Naive thymus-derived CD4-positive, alpha-beta T cell (primary cell): ENCODE results near the gene DNAJC4. TPM values are rescaled to one million over a fixed set of nuclear protein-coding genes. Genes with fewer than 3 reads are reported as not detected.

ENCODE experiments used
- ATAC-seq: fragments of 150-1000 bp; cut with Tn5 transposase; 2 replicates; pipeline ENCODE4 v1.10.0; 2021; ENCODE audit warnings: mild to moderate bottlenecking, moderate library complexity
- CTCF ChIA-PET: fragments of 350-600 bp; sonication (Branson Sonifier 250); formaldehyde crosslinking; loops from one replicate; lab custom pipeline; 2021; ENCODE audit warnings: antibody characterized with exemption; lab: Charles Lee
- POLR2A ChIA-PET: fragments of 350-600 bp; sonication (Branson Sonifier 250); formaldehyde crosslinking; loops from one replicate; lab custom pipeline; 2021; ENCODE audit warnings: antibody characterized with exemption, inconsistent platforms; lab: Charles Lee
- DNase-seq, 9 donors: peaks; one replicate each; pipeline versions ENCODE4 v3.0.0 to v3.0.0-alpha.2; 2020 to 2022; ENCODE audit warnings: mixed read lengths in 1 of 9
- H3K27ac ChIP-seq: one replicate; pipeline ENCODE4 v1.7.0; 2013; ENCODE audit warnings: mild to moderate bottlenecking, low read depth, low read length, moderate library complexity
- H3K27me3 ChIP-seq, 2 donors: one replicate each; pipeline ENCODE4 v1.7.0; 2013; ENCODE audit warnings: low read length in 2 of 2, mild to moderate bottlenecking in 2 of 2, moderate library complexity in 2 of 2; ENCODE audit not compliant: control insufficient read depth in 2 of 2, insufficient read depth in 2 of 2
- H3K36me3 ChIP-seq, 3 experiments: 1 replicate in 2 of 3; 2 replicates in 1 of 3; pipeline ENCODE4 v1.7.0; 2013; ENCODE audit warnings: low read length in 3 of 3, mild to moderate bottlenecking in 3 of 3, moderate library complexity in 1 of 3; ENCODE audit not compliant: insufficient read depth in 3 of 3, control insufficient read depth in 2 of 3
- H3K4me1 ChIP-seq, 2 donors: one replicate each; pipeline ENCODE4 v1.7.0; 2013; ENCODE audit warnings: low read length in 2 of 2, mild to moderate bottlenecking in 2 of 2, moderate library complexity in 1 of 2; ENCODE audit not compliant: control insufficient read depth in 2 of 2, insufficient read depth in 2 of 2
- H3K4me3 ChIP-seq: 2 replicates; pipeline ENCODE4 v1.7.0; 2013; ENCODE audit warnings: mild to moderate bottlenecking, low read length
- H3K9me3 ChIP-seq, 3 experiments: 1 replicate in 2 of 3; 2 replicates in 1 of 3; pipeline ENCODE4 v1.7.0; 2013; ENCODE audit warnings: low read length in 3 of 3; ENCODE audit not compliant: control insufficient read depth in 2 of 3
- H3K27ac Mint-ChIP-seq, 9 donors: one replicate each; pipeline ENCODE4 v1.8.0; 2020 to 2022; ENCODE audit warnings: mixed read lengths in 9 of 9, mild to moderate bottlenecking in 8 of 9, moderate library complexity in 5 of 9, inconsistent platforms in 2 of 9
- H3K27me3 Mint-ChIP-seq, 5 donors: one replicate each; pipeline ENCODE4 v1.8.0; 2021 to 2022; ENCODE audit warnings: mixed read lengths in 5 of 5, mild to moderate bottlenecking in 1 of 5
- H3K36me3 Mint-ChIP-seq, 5 donors: one replicate each; pipeline ENCODE4 v1.8.0; 2020 to 2022; ENCODE audit warnings: mixed read lengths in 5 of 5, mild to moderate bottlenecking in 3 of 5, inconsistent platforms in 1 of 5
- H3K4me1 Mint-ChIP-seq, 7 donors: one replicate each; pipeline ENCODE4 v1.8.0; 2020 to 2022; ENCODE audit warnings: mixed read lengths in 7 of 7, mild to moderate bottlenecking in 3 of 7, inconsistent platforms in 1 of 7
- H3K4me3 Mint-ChIP-seq, 10 donors: one replicate each; pipeline ENCODE4 v1.8.0; 2020 to 2022; ENCODE audit warnings: mild to moderate bottlenecking in 10 of 10, mixed read lengths in 10 of 10, moderate library complexity in 6 of 10, inconsistent platforms in 2 of 10
- H3K9me3 Mint-ChIP-seq, 11 donors: one replicate each; pipeline ENCODE4 v1.8.0; 2020 to 2022; ENCODE audit warnings: mixed read lengths in 11 of 11, mild to moderate bottlenecking in 4 of 11, inconsistent platforms in 1 of 11, moderate library complexity in 1 of 11
- intact Hi-C, 2 donors: fragments of 100-400 bp; cut with micrococcal nuclease; formaldehyde crosslinking; loops; one replicate each; pipeline ENCODE4 v1.15.1; 2023
- polyA plus RNA-seq, 2 donors: library from polyadenylated mRNA; unstranded; fragments of 300-500 nt; fragmentation: Illumina TruSeq; gene quantifications; one replicate each; pipeline ENCODE4 v1.2.3, GENCODE V29; 2021
- total RNA-seq, 6 experiments: library from RNA in 5 of 6; stranded (reverse) in 5 of 6; gene quantifications; 1 replicate in 5 of 6; 2 replicates in 1 of 6; pipeline ENCODE4 v1.2.3 and lab custom pipeline; 2021 to 2026

DNAJC4 gene
- total and polyA plus RNA-seq, 7 experiments from 2014 or later = 24.3 to 61.7 (median 39.9) TPM

- intact Hi-C loops = no loop called here
- peaks cover 23 to 69% (median 50%) of the 10 kb centered on the region in 7 donors for H3K4me1 Mint-ChIP-seq
- DNase-seq (no peak), ATAC-seq (no peak)
- H3K9me3 Mint-ChIP-seq = no peaks in the 10 kb centered on the region
- no peaks in the 10 kb centered on the region for H3K27me3 Mint-ChIP-seq
- Histone ChIP-seq H3K9me3 (no peaks in the 10 kb centered on the region), H3K36me3 (peaks cover 0 to 3% (median 0%) of the 10 kb centered on the region in 3 experiments), H3K4me3 (no peak overlapping the region), H3K4me1 (peaks cover 26 to 37% of the 10 kb centered on the region in 2 donors), H3K27ac (peak overlapping the region; percentile 47), H3K27me3 (no peaks in the 10 kb centered on the region)
- peak overlapping the region; percentile 61 to 96 (median 84) for H3K27ac Mint-ChIP-seq
- peak overlapping the region; percentile 20 to 96 (median 89) for H3K4me3 Mint-ChIP-seq
- POLR2A ChIA-PET = interaction anchor here (0.6 to 8.3 kb wide), 13 partner anchors 9 to 1419 kb away, joined by 3 to 94 read pairs (median 5); partner anchors contain the start of genes FERMT3, FKBP2 and PLCB3
- peaks cover 0 to 7% (median 0%) of the 10 kb centered on the region in 5 donors for H3K36me3 Mint-ChIP-seq
- CTCF ChIA-PET = interaction anchor here (0.6 to 2.0 kb wide), 4 partner anchors 9 to 69 kb away, joined by 3 to 6 read pairs (median 6); partner anchors contain the start of genes CATSPERZ and FKBP2
Measured at GRCh38 chr11:64232182-64232966, 2.0 kb downstream of the DNAJC4 start.

DNA sequence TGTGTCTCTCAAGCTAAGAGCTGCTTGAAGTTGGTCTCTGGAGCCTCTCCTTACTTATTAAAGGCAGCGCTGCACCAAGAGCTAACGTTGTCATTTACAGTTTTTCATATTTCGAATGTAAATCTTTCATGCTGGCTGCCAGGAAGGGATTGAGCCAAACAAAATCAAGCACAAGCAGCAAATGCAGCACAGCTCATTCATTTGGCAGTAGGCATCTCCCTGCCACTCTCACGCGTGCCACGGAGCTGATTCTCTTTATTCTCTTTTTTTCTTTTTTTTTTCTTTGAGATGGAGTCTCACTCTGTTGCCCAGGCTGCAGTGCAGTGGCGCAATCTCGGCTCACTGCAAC, 2.6 kb downstream of the DNAJC4 start:
- Mint-ChIP-seq H3K27ac (peak overlapping the region; percentile 61 to 96 (median 83)), H3K4me1 (peaks cover 22 to 63% (median 46%) of the 10 kb centered on the region in 7 donors), H3K27me3 (no peaks in the 10 kb centered on the region), H3K9me3 (no peaks in the 10 kb centered on the region), H3K4me3 (peak overlapping the region; percentile 71 to 90 (median 83)), H3K36me3 (peaks cover 0 to 7% (median 0%) of the 10 kb centered on the region in 5 donors)
- Histone ChIP-seq H3K4me3 (no peak overlapping the region), H3K27me3 (no peaks in the 10 kb centered on the region), H3K4me1 (peaks cover 23 to 34% of the 10 kb centered on the region in 2 donors), H3K27ac (peak overlapping the region; percentile 47), H3K9me3 (no peaks in the 10 kb centered on the region), H3K36me3 (peaks cover 0 to 9% (median 4%) of the 10 kb centered on the region in 3 experiments)
- POLR2A ChIA-PET = interaction anchor here (0.6 to 8.3 kb wide), 12 partner anchors 9 to 1419 kb away, joined by 3 to 94 read pairs (median 4); partner anchors contain the start of genes FERMT3, FKBP2 and PLCB3
- no peak for DNase-seq
- intact Hi-C loops = no loop called here
- CTCF ChIA-PET = interaction anchor here (0.6 to 2.0 kb wide), 4 partner anchors 8 to 68 kb away, joined by 3 to 6 read pairs (median 6); partner anchors contain the start of genes CATSPERZ and FKBP2
- no peak for ATAC-seq

- H3K27ac ChIP-seq = peak within 1 kb of the TSS; percentile 76
- H3K27me3 Mint-ChIP-seq = no peaks in the 10 kb centered on the region
- intact Hi-C loops = loop anchor here in 1 of 2 donors (1.0 kb wide), 1 partner anchor 8 kb away; the partner anchor contains the start of genes NUDT22 and TRPT1
Measured at GRCh38 chr11:64233913-64234586, 3.7 kb downstream of the DNAJC4 start, which contains the start of gene VEGFB. VEGFB (plus strand) TSS chr11:64234584; CDS start chr11:64234834, 250 bp downstream.

GRCh38 chr11:64234647-64235379, 4.5 kb downstream of the DNAJC4 start:
- DNase-seq = peak; percentile 43 to 70 (median 55)
- Histone ChIP-seq H3K27ac (peak overlapping the region; percentile 71), H3K27me3 (no peaks in the 10 kb centered on the region), H3K4me1 (peaks cover 15 to 27% of the 10 kb centered on the region in 2 donors), H3K4me3 (peak overlapping the region; percentile 56), H3K36me3 (peaks cover 0 to 19% (median 6%) of the 10 kb centered on the region in 3 experiments), H3K9me3 (no peaks in the 10 kb centered on the region)
- Mint-ChIP-seq H3K4me3 (peak overlapping the region; percentile 65 to 90 (median 81)), H3K4me1 (peaks cover 13 to 45% (median 37%) of the 10 kb centered on the region in 7 donors), H3K36me3 (peaks cover 0 to 7% (median 0%) of the 10 kb centered on the region in 5 donors), H3K27ac (peak overlapping the region in 8 of 9 donors; percentile 48 to 89 (median 83)), H3K27me3 (no peaks in the 10 kb centered on the region), H3K9me3 (no peaks in the 10 kb centered on the region)
- ATAC-seq = peak; percentile 68
- CTCF ChIA-PET = interaction anchor here (1.0 kb wide), 1 partner anchor 9 kb away, joined by 4 read pairs; no protein-coding TSS in a partner anchor
- intact Hi-C loops = loop anchor here in 1 of 2 donors (1.0 kb wide), 1 partner anchor 9 kb away; the partner anchor contains the start of genes NUDT22 and TRPT1
- POLR2A ChIA-PET = interaction anchor here (0.6 to 8.3 kb wide), 7 partner anchors 10 to 1623 kb away, joined by 3 to 94 read pairs (median 3); partner anchors contain the start of genes CFL1, EHD1, FERMT3 and PRDX5

More at GRCh38 chr11:64233913-64234586, 3.7 kb downstream of the DNAJC4 start, which contains the start of gene VEGFB:
- no peaks in the 10 kb centered on the region for H3K9me3 Mint-ChIP-seq
- POLR2A ChIA-PET = interaction anchor here (1.0 to 8.3 kb wide), 5 partner anchors 11 to 83 kb away, joined by 3 to 94 read pairs (median 7); partner anchors contain the start of genes FERMT3, PRDX5 and TRMT112
- Histone ChIP-seq H3K9me3 (no peaks in the 10 kb centered on the region), H3K27me3 (no peaks in the 10 kb centered on the region), H3K36me3 (peaks cover 0 to 19% (median 6%) of the 10 kb centered on the region in 3 experiments), H3K4me3 (peak within 1 kb of the TSS; percentile 56), H3K4me1 (peaks cover 22 to 33% of the 10 kb centered on the region in 2 donors)
- ATAC-seq = peak; percentile 72
- H3K27ac Mint-ChIP-seq = peak within 1 kb of the TSS; percentile 72 to 96 (median 86)
- DNase-seq = peak; percentile 48 to 81 (median 53)
- peaks cover 0 to 7% (median 0%) of the 10 kb centered on the region in 5 donors for H3K36me3 Mint-ChIP-seq
- H3K4me3 Mint-ChIP-seq = peak within 1 kb of the TSS; percentile 74 to 90 (median 84)
- CTCF ChIA-PET = interaction anchor here (1.0 kb wide), 1 partner anchor 10 kb away, joined by 4 read pairs; no protein-coding TSS in a partner anchor
- H3K4me1 Mint-ChIP-seq = peaks cover 20 to 53% (median 44%) of the 10 kb centered on the region in 7 donors

GRCh38 chr11:64235437-64236161, 5.3 kb downstream of the DNAJC4 start:
- peak overlapping the region; percentile 56 for H3K4me3 ChIP-seq
- H3K4me1 Mint-ChIP-seq = peaks cover 20 to 49% (median 41%) of the 10 kb centered on the region in 7 donors
- peaks cover 20 to 32% of the 10 kb centered on the region in 2 donors for H3K4me1 ChIP-seq
- no peaks in the 10 kb centered on the region for H3K9me3 Mint-ChIP-seq
- H3K27ac ChIP-seq = peak overlapping the region; percentile 71
- H3K9me3 ChIP-seq = no peaks in the 10 kb centered on the region
- H3K36me3 Mint-ChIP-seq = peaks cover 0 to 7% (median 0%) of the 10 kb centered on the region in 5 donors
- H3K27ac Mint-ChIP-seq = peak overlapping the region in 8 of 9 donors; percentile 48 to 89 (median 83)
- no peak for ATAC-seq
- H3K27me3 Mint-ChIP-seq = no peaks in the 10 kb centered on the region
- H3K27me3 ChIP-seq = no peaks in the 10 kb centered on the region
- no peak for DNase-seq
- intact Hi-C loops = no loop called here
- ChIA-PET CTCF (no interaction called here), POLR2A (interaction anchor here (0.5 to 8.3 kb wide), 9 partner anchors 10 to 1622 kb away, joined by 3 to 94 read pairs (median 3); partner anchors contain the start of genes CFL1, EHD1, FERMT3 and HNRNPUL2)
- H3K4me3 Mint-ChIP-seq = peak overlapping the region; percentile 65 to 90 (median 81)
- H3K36me3 ChIP-seq = peaks cover 0 to 19% (median 6%) of the 10 kb centered on the region in 3 experiments
